Activated CD8-positive, alpha-beta memory T cell treated with anti-CD3 and anti-CD28 coated beads for 1 hour (primary cell): Measurements from ENCODE around the gene ALG1L2.
"Not testable (repeated sequence)": the region's sequence is repeated elsewhere in the genome, so short reads cannot be mapped to it uniquely, and the experiment has no call there.

Experiments used
- DNase-seq, 2 donors: peaks; one replicate each; pipeline ENCODE4 v3.0.0-alpha.2; 2020; ENCODE audit warnings: low read depth in 1 of 2; ENCODE audit errors: extremely low read depth in 1 of 2

Gene ALG1L2

GRCh38 chr3:130093741-130094391, 12.2 kb downstream of the ALG1L2 start:
- no peak for DNase-seq

GRCh38 chr3:130094491-130094941, 12.9 kb downstream of the ALG1L2 start:
- DNase-seq = not testable (repeated sequence)

- not testable (repeated sequence) for DNase-seq
Measured at GRCh38 chr3:130095858-130096257, 14.2 kb downstream of the ALG1L2 start.

- not testable (repeated sequence) for DNase-seq
Measured at GRCh38 chr3:130097096-130097495, 15.5 kb downstream of the ALG1L2 start.

- DNase-seq = not testable (repeated sequence)
Measured at GRCh38 chr3:130097690-130098638, 16.3 kb downstream of the ALG1L2 start.

GRCh38 chr3:130098639-130099385, 17.2 kb downstream of the ALG1L2 start:
- not testable (repeated sequence) for DNase-seq

- not testable (repeated sequence) for DNase-seq
Measured at GRCh38 chr3:130102545-130102944, 20.9 kb downstream of the ALG1L2 start.

- not testable (repeated sequence) for DNase-seq
Measured at GRCh38 chr3:130104191-130104590, 22.6 kb downstream of the ALG1L2 start.

- not testable (repeated sequence) for DNase-seq
Measured at GRCh38 chr3:130107333-130107995, 25.8 kb downstream of the ALG1L2 start.

GRCh38 chr3:130108836-130109585, 27.4 kb downstream of the ALG1L2 start:
- not testable (repeated sequence) for DNase-seq

- not testable (repeated sequence) for DNase-seq
Measured at GRCh38 chr3:130110386-130111169, 28.9 kb downstream of the ALG1L2 start.

GRCh38 chr3:130111185-130111864, 29.7 kb downstream of the ALG1L2 start:
- peak; percentile 97 to 99 for DNase-seq

- peak; percentile 97 for DNase-seq
Measured at GRCh38 chr3:130111865-130112747, 30.5 kb downstream of the ALG1L2 start.

- DNase-seq = not testable (repeated sequence)
Measured at GRCh38 chr3:130112748-130113073, 31.1 kb downstream of the ALG1L2 start.

- not testable (repeated sequence) for DNase-seq
Measured at GRCh38 chr3:130115400-130115799, 33.8 kb downstream of the ALG1L2 start.

- no peak for DNase-seq
Measured at GRCh38 chr3:130117933-130118332, 36.3 kb downstream of the ALG1L2 start.

GRCh38 chr3:130119824-130120223, 38.2 kb downstream of the ALG1L2 start:
- not testable (repeated sequence) for DNase-seq
